CD8-positive, alpha-beta memory T cell (primary cell): Measurements from ENCODE around the gene GAPDHS. TPM values are rescaled to one million over a fixed set of nuclear protein-coding genes. Genes with fewer than 3 reads are reported as not detected.

Experiments
- CTCF ChIA-PET: fragments of 350-600 bp; sonication (Branson Sonifier 250); formaldehyde crosslinking; loops from one replicate; lab custom pipeline; 2021; ENCODE audit warnings: antibody characterized with exemption; lab: Charles Lee
- POLR2A ChIA-PET: fragments of 350-600 bp; sonication (Branson Sonifier 250); formaldehyde crosslinking; loops from one replicate; lab custom pipeline; 2021; ENCODE audit warnings: antibody characterized with exemption; lab: Charles Lee
- DNase-seq, 5 donors: peaks; one replicate each; pipeline versions ENCODE4 v3.0.0 to v3.0.0-alpha.2; 2020 to 2022; ENCODE audit warnings: mixed read lengths in 1 of 5
- H3K27ac ChIP-seq: one replicate; pipeline ENCODE4 v1.7.0; 2013; ENCODE audit warnings: low read depth, mild to moderate bottlenecking, low read length, moderate library complexity
- H3K27me3 ChIP-seq: 2 replicates; pipeline ENCODE4 v1.7.0; 2013; ENCODE audit warnings: low read length, mild to moderate bottlenecking; ENCODE audit not compliant: insufficient read depth, poor library complexity, severe bottlenecking
- H3K36me3 ChIP-seq: 2 replicates; pipeline ENCODE4 v1.7.0; 2013; ENCODE audit warnings: mild to moderate bottlenecking, low read length, moderate library complexity; ENCODE audit not compliant: insufficient read depth
- H3K4me1 ChIP-seq: 2 replicates; pipeline ENCODE4 v1.7.0; 2013; ENCODE audit warnings: mild to moderate bottlenecking, low read length, moderate library complexity; ENCODE audit not compliant: insufficient read depth
- H3K4me3 ChIP-seq: 2 replicates; pipeline ENCODE4 v1.7.0; 2013; ENCODE audit warnings: mild to moderate bottlenecking, low read length
- H3K9me3 ChIP-seq: 2 replicates; pipeline ENCODE4 v1.7.0; 2013; ENCODE audit warnings: mild to moderate bottlenecking, low read length
- H3K27ac Mint-ChIP-seq, 8 donors: one replicate each; pipeline ENCODE4 v1.8.0; 2020 to 2021; ENCODE audit warnings: mixed read lengths in 8 of 8, mild to moderate bottlenecking in 6 of 8, inconsistent platforms in 3 of 8, moderate library complexity in 3 of 8
- H3K27me3 Mint-ChIP-seq, 2 donors: one replicate each; pipeline ENCODE4 v1.8.0; 2020 to 2021; ENCODE audit warnings: mixed read lengths in 2 of 2, mild to moderate bottlenecking in 1 of 2, moderate library complexity in 1 of 2
- H3K36me3 Mint-ChIP-seq, 3 donors: one replicate each; pipeline ENCODE4 v1.8.0; 2020 to 2021; ENCODE audit warnings: mixed read lengths in 3 of 3, inconsistent platforms in 1 of 3, mild to moderate bottlenecking in 1 of 3
- H3K4me1 Mint-ChIP-seq, 3 donors: one replicate each; pipeline ENCODE4 v1.8.0; 2020 to 2021; ENCODE audit warnings: mixed read lengths in 3 of 3, inconsistent platforms in 1 of 3, mild to moderate bottlenecking in 1 of 3
- H3K4me3 Mint-ChIP-seq, 7 donors: one replicate each; pipeline ENCODE4 v1.8.0; 2020 to 2021; ENCODE audit warnings: mixed read lengths in 7 of 7, mild to moderate bottlenecking in 6 of 7, moderate library complexity in 4 of 7, inconsistent platforms in 2 of 7
- H3K9me3 Mint-ChIP-seq, 5 donors: one replicate each; pipeline ENCODE4 v1.8.0; 2020 to 2022; ENCODE audit warnings: mixed read lengths in 5 of 5, mild to moderate bottlenecking in 3 of 5, moderate library complexity in 2 of 5, inconsistent platforms in 1 of 5
- polyA plus RNA-seq: library from polyadenylated mRNA; unstranded; fragments of 300-500 nt; fragmentation: Illumina TruSeq; gene quantifications from one replicate; pipeline ENCODE4 v1.2.3, GENCODE V29; 2021
- total RNA-seq, 2 experiments: library from RNA; stranded (reverse); gene quantifications; one replicate each; pipeline ENCODE4 v1.2.3, GENCODE V29; 2021

GAPDHS gene
- total and polyA plus RNA-seq, 3 experiments from 2014 or later, result not detected

DNA sequence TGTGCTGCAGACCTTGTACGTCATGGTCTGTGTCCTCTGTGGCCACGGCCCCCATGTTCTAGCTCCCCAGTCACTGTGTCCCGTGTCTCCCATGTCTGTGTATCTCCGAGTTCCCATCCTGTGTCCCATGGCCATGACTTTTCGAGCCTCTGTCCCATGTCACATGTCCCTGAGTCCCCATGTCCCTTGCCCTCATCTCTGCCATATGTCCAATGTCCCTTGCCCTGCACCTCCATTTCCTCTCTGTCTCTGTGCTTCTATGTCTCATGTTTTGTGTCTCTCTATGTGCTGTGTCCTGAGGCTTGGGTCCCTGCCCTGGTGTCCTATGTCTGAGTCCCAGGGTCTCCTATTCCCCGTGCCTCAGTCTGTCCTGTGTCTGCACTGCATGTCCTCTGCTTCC lies 28.2 kb downstream of the GAPDHS start:
- Histone ChIP-seq H3K27me3 (peaks cover 11% of the 10 kb centered on the region), H3K36me3 (no peaks in the 10 kb centered on the region), H3K9me3 (no peaks in the 10 kb centered on the region), H3K4me3 (no peak overlapping the region), H3K27ac (no peak overlapping the region), H3K4me1 (peaks cover 8% of the 10 kb centered on the region)
- peaks cover 7 to 15% (median 9%) of the 10 kb centered on the region in 3 donors for H3K4me1 Mint-ChIP-seq
- no peak overlapping the region for H3K4me3 Mint-ChIP-seq
- H3K9me3 Mint-ChIP-seq, result no peaks in the 10 kb centered on the region
- H3K36me3 Mint-ChIP-seq, result no peaks in the 10 kb centered on the region
- H3K27me3 Mint-ChIP-seq, result peaks cover 41 to 60% of the 10 kb centered on the region in 2 donors
- POLR2A ChIA-PET, result no interaction called here
- CTCF ChIA-PET, result no interaction called here
- H3K27ac Mint-ChIP-seq, result no peak overlapping the region
- DNase-seq, result no peak

DNA sequence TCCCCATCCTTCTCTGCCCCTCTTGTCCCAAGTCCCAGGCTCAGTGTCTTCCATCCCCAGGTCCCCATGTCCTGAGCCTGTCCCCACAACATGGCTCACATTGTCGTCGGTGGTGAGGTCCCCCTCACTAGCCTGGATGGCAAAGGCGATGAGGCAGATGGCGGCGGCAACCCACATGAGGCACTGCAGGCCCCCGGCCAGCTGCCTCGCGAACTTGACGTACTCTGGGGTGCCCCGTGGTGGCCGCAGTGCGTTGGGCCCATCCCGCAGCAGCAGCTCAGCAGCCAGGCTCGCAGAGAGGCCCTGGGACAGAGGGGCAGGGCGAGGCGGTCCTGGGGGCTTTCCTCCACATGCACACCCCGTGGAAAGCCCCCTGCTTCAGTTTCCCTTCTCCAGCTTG lies 29.1 kb downstream of the GAPDHS start:
- H3K27ac ChIP-seq, result no peak overlapping the region
- H3K9me3 Mint-ChIP-seq, result no peaks in the 10 kb centered on the region
- H3K36me3 Mint-ChIP-seq, result no peaks in the 10 kb centered on the region
- ChIA-PET POLR2A (no interaction called here), CTCF (no interaction called here)
- H3K36me3 ChIP-seq, result no peaks in the 10 kb centered on the region
- H3K4me3 Mint-ChIP-seq, result no peak overlapping the region
- peaks cover 8% of the 10 kb centered on the region for H3K4me1 ChIP-seq
- no peak overlapping the region for H3K4me3 ChIP-seq
- peaks cover 11% of the 10 kb centered on the region for H3K27me3 ChIP-seq
- no peak for DNase-seq
- H3K27ac Mint-ChIP-seq, result no peak overlapping the region
- H3K27me3 Mint-ChIP-seq, result peaks cover 37 to 61% of the 10 kb centered on the region in 2 donors
- peaks cover 4 to 11% (median 5%) of the 10 kb centered on the region in 3 donors for H3K4me1 Mint-ChIP-seq
- H3K9me3 ChIP-seq, result no peaks in the 10 kb centered on the region

DNA sequence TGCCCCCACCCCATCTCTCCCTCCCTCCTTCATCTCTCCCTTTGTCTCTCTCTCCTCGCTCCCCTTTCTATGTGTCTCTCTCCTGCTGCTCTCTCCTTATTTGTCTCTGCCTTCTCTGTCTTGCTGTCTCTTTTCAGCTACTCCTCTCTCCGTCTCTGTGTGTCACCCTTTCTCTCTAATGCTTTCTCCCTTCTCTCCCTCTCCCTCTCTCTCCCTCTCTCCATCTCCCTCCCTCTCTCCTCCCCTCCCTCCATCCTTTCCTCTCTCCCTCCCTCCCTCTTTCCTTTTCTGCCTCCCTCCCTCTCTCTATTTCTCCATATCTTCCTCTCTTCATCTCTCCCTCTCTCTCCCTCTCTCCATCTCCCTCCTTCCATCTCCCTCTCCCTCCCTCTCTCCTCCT lies 29.5 kb downstream of the GAPDHS start:
- no peaks in the 10 kb centered on the region for H3K36me3 Mint-ChIP-seq
- Histone ChIP-seq H3K4me1 (peaks cover 8% of the 10 kb centered on the region), H3K36me3 (no peaks in the 10 kb centered on the region), H3K27me3 (peaks cover 11% of the 10 kb centered on the region), H3K4me3 (no peak overlapping the region), H3K27ac (no peak overlapping the region), H3K9me3 (no peaks in the 10 kb centered on the region)
- CTCF ChIA-PET, result no interaction called here
- POLR2A ChIA-PET, result no interaction called here
- DNase-seq, result no peak
- H3K27ac Mint-ChIP-seq, result no peak overlapping the region
- no peak overlapping the region for H3K4me3 Mint-ChIP-seq
- peaks cover 2 to 8% (median 3%) of the 10 kb centered on the region in 3 donors for H3K4me1 Mint-ChIP-seq
- peaks cover 37 to 61% of the 10 kb centered on the region in 2 donors for H3K27me3 Mint-ChIP-seq
- H3K9me3 Mint-ChIP-seq, result no peaks in the 10 kb centered on the region

DNA sequence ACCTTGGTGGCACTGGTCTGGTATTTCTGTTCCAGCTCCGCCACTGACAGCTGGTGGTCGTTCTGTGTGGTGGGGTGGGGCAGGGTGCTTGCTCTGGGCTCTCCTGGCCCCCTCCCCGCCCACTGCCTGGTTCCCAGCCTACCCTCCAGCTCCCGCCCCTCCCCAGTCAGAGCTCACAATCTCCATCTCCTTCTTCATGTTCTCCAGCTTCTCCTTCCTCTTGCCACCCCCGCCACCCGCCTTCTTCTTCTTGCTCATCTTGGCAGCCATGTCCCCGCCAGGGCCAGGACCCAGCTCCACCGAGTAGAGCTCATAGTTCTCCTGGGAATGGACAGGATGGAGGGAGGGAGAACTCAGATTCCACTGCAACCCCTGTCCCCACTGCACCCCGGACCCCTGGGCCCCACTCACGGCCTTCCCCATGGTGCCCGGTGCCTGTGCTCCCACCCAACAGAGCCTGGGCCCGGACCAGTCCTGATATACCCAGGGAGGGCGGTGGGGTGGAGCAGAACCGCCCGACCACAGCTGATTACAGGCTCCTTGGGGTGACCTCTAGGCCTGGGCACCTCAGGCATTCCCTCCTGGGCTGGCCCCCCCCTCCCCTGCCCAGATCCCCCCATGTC lies 30.1 kb downstream of the GAPDHS start, which contains the start of gene ATP4A:
Gene ATP4A, minus strand, starts transcription at position 452 of the 623 bp plus-strand sequence. Its CDS starts 29 bp downstream, at position 423.
- POLR2A ChIA-PET, result no interaction called here
- no peaks in the 10 kb centered on the region for H3K9me3 ChIP-seq
- peaks cover 11% of the 10 kb centered on the region for H3K27me3 ChIP-seq
- Mint-ChIP-seq H3K4me1 (peaks cover 0 to 5% (median 1%) of the 10 kb centered on the region in 3 donors), H3K9me3 (no peaks in the 10 kb centered on the region), H3K27ac (no peak within 1 kb of the TSS), H3K27me3 (peaks cover 35 to 60% of the 10 kb centered on the region in 2 donors), H3K4me3 (no peak within 1 kb of the TSS), H3K36me3 (no peaks in the 10 kb centered on the region)
- CTCF ChIA-PET, result no interaction called here
- no peaks in the 10 kb centered on the region for H3K36me3 ChIP-seq
- H3K4me3 ChIP-seq, result no peak within 1 kb of the TSS
- DNase-seq, result no peak
- H3K4me1 ChIP-seq, result peaks cover 3% of the 10 kb centered on the region
- no peak within 1 kb of the TSS for H3K27ac ChIP-seq

DNA sequence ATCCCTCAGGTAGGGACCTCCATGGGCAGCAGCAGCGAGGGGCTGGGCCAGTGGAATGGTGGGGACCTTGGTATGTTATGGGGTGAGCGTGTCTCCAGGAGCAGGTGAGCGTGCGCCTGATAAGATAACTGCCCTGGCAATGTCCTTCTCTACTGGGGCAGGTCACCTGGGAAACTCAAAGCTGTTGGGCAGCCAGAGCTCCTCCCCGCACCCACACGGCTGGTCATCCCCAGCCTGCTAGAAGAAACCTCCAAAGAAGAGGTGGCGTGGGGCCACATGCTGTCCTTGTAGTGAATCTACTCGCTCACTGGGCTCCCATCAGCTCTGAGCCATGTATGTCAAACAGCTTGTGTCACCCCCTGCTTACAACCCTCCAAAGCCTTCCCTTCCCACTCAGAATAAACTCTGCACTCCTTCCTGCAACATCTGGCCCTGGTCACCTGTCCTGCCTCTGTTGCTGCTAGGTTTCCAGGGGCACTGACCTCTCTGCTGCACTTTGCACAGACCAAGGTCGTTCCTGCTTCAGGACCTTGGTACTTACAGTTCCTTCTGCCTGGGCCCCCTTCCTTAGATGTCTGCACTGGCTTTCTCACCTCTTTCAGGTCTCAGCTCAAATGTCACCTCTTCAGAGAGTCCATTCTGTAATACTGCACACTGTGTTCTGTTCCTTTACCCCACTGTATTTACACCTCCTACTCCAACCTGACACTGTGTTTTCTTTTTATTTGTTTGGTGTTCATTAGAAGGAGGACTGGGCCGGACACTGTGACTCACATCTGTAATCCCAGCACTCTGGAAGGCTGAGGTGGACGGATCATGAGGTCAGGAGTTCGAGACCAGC lies 32.0 kb downstream of the GAPDHS start:
- Histone ChIP-seq H3K27me3 (no peaks in the 10 kb centered on the region), H3K36me3 (no peaks in the 10 kb centered on the region), H3K4me1 (no peaks in the 10 kb centered on the region), H3K27ac (no peak overlapping the region), H3K9me3 (no peaks in the 10 kb centered on the region), H3K4me3 (no peak overlapping the region)
- Mint-ChIP-seq H3K36me3 (no peaks in the 10 kb centered on the region), H3K27me3 (peaks cover 30 to 55% of the 10 kb centered on the region in 2 donors), H3K27ac (peak overlapping the region in 1 of 8 donors; percentile 35), H3K4me1 (no peaks in the 10 kb centered on the region), H3K9me3 (peaks cover 0 to 4% (median 0%) of the 10 kb centered on the region in 5 donors), H3K4me3 (no peak overlapping the region)
- CTCF ChIA-PET, result interaction anchor here (0.6 to 0.7 kb wide), 2 partner anchors 55 to 498 kb away, joined by 3 to 5 read pairs; no protein-coding TSS in a partner anchor
- DNase-seq, result no peak
- POLR2A ChIA-PET, result no interaction called here

DNA sequence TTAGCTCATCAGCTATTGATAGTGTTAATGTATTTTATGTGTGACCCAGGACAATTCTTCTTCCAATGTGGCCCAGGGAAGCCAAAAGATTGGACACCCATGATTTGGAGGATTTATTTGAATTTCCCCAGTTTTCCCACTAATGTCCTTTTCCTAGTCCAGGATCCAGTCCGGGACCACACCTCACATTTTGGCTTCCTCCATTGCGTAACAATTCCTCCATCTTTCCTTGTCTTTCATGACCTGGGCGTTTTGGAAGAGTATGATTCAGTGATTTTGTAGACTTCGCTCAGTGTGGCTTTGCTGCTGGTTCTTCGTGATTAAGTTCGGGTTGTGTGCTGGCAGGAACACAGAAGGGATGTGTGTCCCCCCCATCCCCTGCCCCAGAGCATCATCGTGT lies 33.5 kb downstream of the GAPDHS start:
- no peaks in the 10 kb centered on the region for H3K4me1 ChIP-seq
- no peak overlapping the region for H3K27ac Mint-ChIP-seq
- CTCF ChIA-PET, result no interaction called here

DNA sequence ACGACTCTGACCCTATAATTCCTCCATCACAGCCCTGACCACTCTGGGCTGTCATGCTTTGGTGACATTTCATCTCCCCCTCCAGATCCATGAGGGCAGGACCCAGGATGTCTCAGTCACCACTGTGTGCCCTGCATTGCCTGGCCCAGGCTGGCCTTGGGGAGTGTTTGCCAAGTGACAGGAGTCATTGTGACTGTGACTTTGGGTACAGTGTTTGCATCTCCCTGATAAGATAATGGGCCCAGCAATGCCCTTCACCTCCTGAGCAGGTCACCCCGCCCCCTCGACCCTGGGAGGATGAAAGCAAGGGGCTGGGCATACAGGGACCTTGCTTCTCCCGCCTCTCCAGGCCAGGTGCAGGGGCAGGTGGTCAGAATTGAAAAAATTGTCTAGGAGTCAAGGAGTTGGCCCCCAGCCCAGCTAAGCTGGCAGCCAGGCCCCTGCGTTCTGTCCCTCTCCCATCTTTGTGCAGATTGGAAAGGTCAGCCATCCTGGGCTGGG lies 36.1 kb downstream of the GAPDHS start:
- H3K4me1 Mint-ChIP-seq, result no peaks in the 10 kb centered on the region

More for the DNA sequence above, 33.5 kb downstream of the GAPDHS start:
- Mint-ChIP-seq H3K4me1 (no peaks in the 10 kb centered on the region), H3K4me3 (no peak overlapping the region), H3K27me3 (peaks cover 23 to 50% of the 10 kb centered on the region in 2 donors), H3K36me3 (no peaks in the 10 kb centered on the region), H3K9me3 (peaks cover 0 to 4% (median 0%) of the 10 kb centered on the region in 5 donors)
- DNase-seq, result no peak
- Histone ChIP-seq H3K27ac (no peak overlapping the region), H3K27me3 (no peaks in the 10 kb centered on the region), H3K4me3 (no peak overlapping the region), H3K36me3 (no peaks in the 10 kb centered on the region), H3K9me3 (no peaks in the 10 kb centered on the region)
- POLR2A ChIA-PET, result no interaction called here

More for the DNA sequence above, 36.1 kb downstream of the GAPDHS start:
- Histone ChIP-seq H3K27ac (no peak overlapping the region), H3K4me3 (no peak overlapping the region), H3K4me1 (no peaks in the 10 kb centered on the region), H3K27me3 (no peaks in the 10 kb centered on the region), H3K9me3 (no peaks in the 10 kb centered on the region), H3K36me3 (no peaks in the 10 kb centered on the region)
- ChIA-PET POLR2A (no interaction called here), CTCF (no interaction called here)
- Mint-ChIP-seq H3K27ac (no peak overlapping the region), H3K9me3 (peaks cover 0 to 6% (median 4%) of the 10 kb centered on the region in 5 donors), H3K27me3 (peaks cover 14 to 46% of the 10 kb centered on the region in 2 donors), H3K36me3 (no peaks in the 10 kb centered on the region), H3K4me3 (no peak overlapping the region)
- no peak for DNase-seq
